ENCODE measurements around the gene PLEKHH3. TPM values are rescaled to one million over a fixed set of nuclear protein-coding genes. Genes with fewer than 3 reads are reported as not detected.

Gene PLEKHH3
- total RNA-seq, 1 experiment from 2014 or later, result 21.4 TPM

DNA sequence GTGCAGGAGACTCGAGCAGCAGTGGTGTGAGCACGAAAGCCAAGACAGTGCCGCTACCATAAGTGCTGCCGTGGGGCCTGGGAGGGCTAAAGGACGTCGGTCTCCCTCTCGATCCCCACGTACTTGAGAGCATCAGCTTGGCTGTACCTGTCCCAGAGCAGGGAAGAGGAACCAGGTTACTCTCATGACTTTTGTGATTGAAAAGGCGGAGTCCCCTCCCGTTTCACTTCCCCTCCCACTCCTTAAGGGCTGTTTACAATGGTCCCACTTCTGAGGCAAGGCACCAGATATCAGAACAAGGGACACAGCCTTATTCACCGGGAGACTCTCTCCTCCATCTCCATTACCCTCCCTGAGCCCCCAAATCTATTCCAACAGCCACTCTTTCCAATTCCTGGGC, 25.7 kb upstream of the PLEKHH3 start:
- H3K79me1 ChIP-seq (ENCODE audit: insufficient read depth, low read depth, low read length, poor library complexity, severe bottlenecking), result no peaks in the 10 kb centered on the region
- H3K9me3 ChIP-seq (ENCODE audit: control insufficient read depth, low read depth, low read length), result no peaks in the 10 kb centered on the region
- H2BK5ac ChIP-seq (ENCODE audit: insufficient read length, low read length), result no peak overlapping the region
- H2AK5ac ChIP-seq (ENCODE audit: insufficient read length, low read length), result no peak overlapping the region
- no peaks in the 10 kb centered on the region for H3K9me3 Mint-ChIP-seq
- H3K27me3 Mint-ChIP-seq (ENCODE audit: low read depth), result no peaks in the 10 kb centered on the region
- no peak overlapping the region for H3K27ac ChIP-seq (ENCODE audit: insufficient read length, low read depth, low read length)
- H3K9ac ChIP-seq (ENCODE audit: extremely low read depth, insufficient read length, low read length), result no peak overlapping the region
- H2BK15ac ChIP-seq (ENCODE audit: low read depth, low read length), result no peak overlapping the region
- H3K4me1 Mint-ChIP-seq, result peaks cover 8 to 25% of the 10 kb centered on the region in 2 experiments
- no peaks in the 10 kb centered on the region for H3K27me3 ChIP-seq (ENCODE audit: insufficient read depth, low read length)
- H3T11ph ChIP-seq (ENCODE audit: low read length), result no peak overlapping the region
- no peak overlapping the region for H3K4me3 Mint-ChIP-seq
- no peak overlapping the region for H4K5ac ChIP-seq (ENCODE audit: insufficient read length, low read depth, low read length)
- no peaks in the 10 kb centered on the region for H3K79me2 ChIP-seq (ENCODE audit: insufficient read depth, low read length)
- no peak overlapping the region for H3K23ac ChIP-seq (ENCODE audit: insufficient read length, low read depth, low read length)
- no peak overlapping the region for H3K18ac ChIP-seq (ENCODE audit: insufficient read length, low read depth, low read length)
- no CpG with 5 or more reads among the region's 11 CpGs for WGBS (ENCODE audit: extremely low coverage, insufficient read length, low lambda C conversion rate)
- H2BK12ac ChIP-seq (ENCODE audit: insufficient read length, low read depth, low read length), result no peak overlapping the region
- no peak overlapping the region; a peak in 1 of 7 replicates for H3K27ac Mint-ChIP-seq
- H3K4ac ChIP-seq (ENCODE audit: low read depth, low read length), result no peak overlapping the region
- H2AFZ ChIP-seq (ENCODE audit: low read length), result no peak overlapping the region
- no peak overlapping the region for H3K14ac ChIP-seq (ENCODE audit: insufficient read depth, low read length)
- H3K4me1 ChIP-seq (ENCODE audit: insufficient read depth, low read length), result no peaks in the 10 kb centered on the region
- H3K4me2 ChIP-seq (ENCODE audit: insufficient read depth, insufficient read length, low read length), result no peak overlapping the region
- TF ChIP-seq CTCF (conservative IDR thresholded peaks at IDR 0.05), result no peak
- H3K36me3 Mint-ChIP-seq (ENCODE audit: insufficient read depth in 1 of 3, low read depth in 3 of 3), result peaks cover 9 to 57% (median 44%) of the 10 kb centered on the region in 3 experiments; a peak in 6 of 7 replicates
- no peak for DNase-seq
- no peak overlapping the region for H4K8ac ChIP-seq (replicated peaks; ENCODE audit: insufficient read length, low read depth, low read length)
- H2BK120ac ChIP-seq (ENCODE audit: low read depth, low read length, poor library complexity, severe bottlenecking), result no peak overlapping the region
- H4K20me1 ChIP-seq (ENCODE audit: control insufficient read depth, insufficient read depth, insufficient read length), result no peaks in the 10 kb centered on the region
- no peaks in the 10 kb centered on the region for H3K23me2 ChIP-seq (ENCODE audit: insufficient read length, low read depth, low read length, poor library complexity, severe bottlenecking)
- no peak overlapping the region for H3K56ac ChIP-seq (ENCODE audit: insufficient read length, low read depth, low read length)
- no peak overlapping the region for H2BK20ac ChIP-seq (ENCODE audit: low read depth, low read length, poor library complexity, severe bottlenecking)
- H4K91ac ChIP-seq (ENCODE audit: insufficient read length, low read depth, low read length), result no peak overlapping the region
